Cardiac fibroblast (primary cell): ENCODE measurements around the gene GMNN.
"Not testable (repeated sequence)": the region's sequence is repeated elsewhere in the genome, so short reads cannot be mapped to it uniquely, and the experiment has no call there.

Source experiments
- DNase-seq, 2 donors: peaks; one replicate each; pipeline versions ENCODE4 v3.0.0 to v3.0.0-alpha.2; 2010; ENCODE audit warnings: low read depth in 2 of 2
- H3K4me3 ChIP-seq, 2 donors: replicated peaks in 1 of 2; 1 replicate in 1 of 2; 2 replicates in 1 of 2; pipeline ENCODE4 v1.5.1; 2011; ENCODE audit warnings: low read depth in 2 of 2, low read length in 2 of 2, mild to moderate bottlenecking in 2 of 2, moderate library complexity in 1 of 2
- CTCF ChIP-seq: IDR thresholded peaks from one replicate; pipeline ENCODE4 v1.5.1; 2011; ENCODE audit warnings: low read depth, mild to moderate bottlenecking, low read length, inconsistent platforms

GMNN gene

GRCh38 chr6:24753545-24753944 is 21.2 kb upstream of the GMNN start:
- no peak overlapping the region for H3K4me3 ChIP-seq
- no peak for TF ChIP-seq CTCF
- no peak for DNase-seq

DNA sequence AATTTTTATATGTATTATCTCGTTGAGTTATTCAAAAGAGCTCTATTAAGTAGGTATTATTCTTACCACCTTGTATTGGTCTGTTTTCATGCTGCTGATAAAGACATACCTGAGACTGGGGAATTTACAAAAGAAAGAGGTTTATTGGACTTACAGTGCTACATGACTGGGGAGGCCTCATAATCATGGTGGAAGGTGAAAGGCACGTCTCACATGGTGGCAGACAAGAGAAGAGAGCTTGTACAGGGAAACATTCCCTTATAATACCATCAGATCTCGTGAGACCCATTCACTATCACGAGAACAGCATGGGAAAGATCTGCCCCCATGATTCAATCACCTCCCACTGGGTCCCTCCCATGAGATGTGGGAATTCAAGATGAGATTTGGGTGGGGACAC is 20.4 kb upstream of the GMNN start:
- DNase-seq, H3K4me3 ChIP-seq: not testable (repeated sequence)

DNA sequence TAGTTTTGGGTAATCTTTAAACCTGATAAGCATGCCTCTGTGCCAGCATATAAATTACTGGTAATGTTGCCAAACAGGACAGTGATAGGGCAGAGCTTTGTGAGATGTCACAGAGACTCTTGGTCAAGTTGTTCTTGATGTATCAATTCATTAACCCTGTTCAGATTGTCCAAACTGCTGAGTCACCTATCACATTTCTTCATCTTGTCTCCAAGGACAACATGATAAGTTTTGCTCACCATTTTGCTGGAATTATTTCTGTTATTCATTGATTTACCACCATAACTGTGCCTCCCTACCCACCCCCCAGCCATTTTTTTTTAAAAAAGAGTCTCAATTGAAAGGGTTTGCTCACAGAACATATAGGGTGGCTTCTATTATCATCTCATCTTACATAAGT is 19.5 kb upstream of the GMNN start:
- no peak for DNase-seq
- no peak overlapping the region for H3K4me3 ChIP-seq
- TF ChIP-seq CTCF, result no peak

- TF ChIP-seq CTCF, result no peak
- DNase-seq, result no peak
- H3K4me3 ChIP-seq, result no peak overlapping the region
Observed at GRCh38 chr6:24757611-24758010, 17.1 kb upstream of the GMNN start.

DNA sequence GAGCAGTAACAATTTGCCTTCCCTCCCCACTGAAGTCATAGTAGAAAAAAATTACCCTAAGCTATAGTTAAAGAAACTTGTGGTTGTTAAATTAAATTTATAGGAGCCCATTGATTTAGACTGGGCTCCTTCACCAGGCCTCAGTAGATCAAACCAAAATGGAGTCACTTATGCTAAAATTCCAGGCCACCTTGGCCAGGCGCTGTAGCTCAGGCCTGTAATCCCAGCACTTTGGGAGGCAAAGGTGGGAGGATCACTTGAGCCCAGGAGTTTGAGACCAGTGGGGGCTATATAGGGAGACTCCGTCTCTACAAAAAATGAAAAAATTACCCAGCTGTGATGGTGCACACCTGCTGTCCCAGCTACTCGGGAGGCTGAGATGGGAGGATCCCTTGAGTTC is 15.0 kb upstream of the GMNN start:
- DNase-seq, result no peak
- TF ChIP-seq CTCF, result no peak
- H3K4me3 ChIP-seq, result no peak overlapping the region

DNA sequence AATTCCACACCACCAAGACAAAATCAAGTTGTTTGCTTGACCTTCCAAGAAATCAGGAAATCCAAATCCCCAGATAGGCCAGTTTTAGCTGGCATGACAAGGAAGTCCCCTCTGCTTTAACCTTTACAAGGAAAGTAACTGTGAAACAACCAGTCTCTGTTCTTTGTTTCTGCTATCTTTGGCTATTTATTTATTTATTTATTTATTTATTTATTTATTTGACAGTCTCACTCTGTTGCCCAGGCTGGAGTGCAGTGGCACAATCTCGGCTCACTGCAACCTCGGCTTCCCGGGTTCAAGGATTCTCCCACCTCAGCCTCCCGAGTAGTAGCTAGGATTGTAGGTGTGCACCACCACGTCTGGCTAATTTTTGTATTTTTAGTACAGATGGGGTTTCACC is 14.5 kb upstream of the GMNN start:
- no peak for DNase-seq
- TF ChIP-seq CTCF, result no peak
- H3K4me3 ChIP-seq, result no peak overlapping the region

DNA sequence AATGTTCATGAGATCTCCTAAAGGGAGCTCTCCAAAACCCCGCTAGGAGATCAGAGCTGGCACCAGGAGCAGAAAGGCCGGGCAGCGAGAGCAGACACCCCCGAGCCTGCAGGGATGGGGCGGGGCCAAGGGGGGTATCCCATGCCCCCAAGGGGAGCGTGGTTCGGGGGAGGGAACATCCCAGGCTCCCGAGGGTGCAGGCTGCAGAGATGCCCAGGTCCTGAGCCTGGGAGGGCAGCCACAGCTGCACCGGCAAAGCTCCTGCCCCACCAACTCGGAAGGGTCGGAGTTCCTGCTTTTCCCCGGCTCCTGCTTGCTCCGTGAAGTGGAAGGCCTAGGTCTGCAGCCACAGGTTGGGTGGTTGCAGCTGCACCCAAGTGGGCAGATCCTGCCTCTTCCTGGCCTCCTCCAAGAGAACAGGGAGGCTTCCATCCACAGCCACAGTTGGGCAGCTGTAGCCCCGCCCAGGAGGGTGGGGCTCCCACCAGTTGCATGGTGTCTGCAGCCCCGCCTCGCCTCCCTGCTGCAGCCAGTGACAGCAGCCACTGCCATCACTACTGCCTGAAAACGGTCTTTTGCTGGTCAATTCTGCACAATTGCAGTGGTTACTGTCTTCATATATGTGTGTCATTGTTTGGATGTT is 13.4 kb upstream of the GMNN start:
- H3K4me3 ChIP-seq, result no peak overlapping the region
- no peak for DNase-seq
- TF ChIP-seq CTCF, result no peak
